Right forelimb (tissue), 1 donor: ENCODE measurements around the gene RANBP9.
A peak's percentile ranks its signal among the peaks of the same experiment; 100 is the strongest.

Source experiments
- DNase-seq: peaks from one replicate; pipeline ENCODE4 v3.0.0-alpha.2; 2018

RANBP9 gene

GRCh38 chr6:13710552-13711323, 897 bp downstream of the RANBP9 start:
- DNase-seq: peak; percentile 67

- no peak for DNase-seq
These were observed 1.7 kb downstream of the RANBP9 start for GRCh38 chr6:13709689-13710551.

- DNase-seq: no peak
These were observed 2.9 kb downstream of the RANBP9 start for GRCh38 chr6:13708736-13709135.

GRCh38 chr6:13703496-13703895, 8.1 kb downstream of the RANBP9 start:
- no peak for DNase-seq

- no peak for DNase-seq
These were observed 8.8 kb downstream of the RANBP9 start for GRCh38 chr6:13702809-13703302.

- no peak for DNase-seq
These were observed 11.4 kb downstream of the RANBP9 start for GRCh38 chr6:13700232-13700631.

GRCh38 chr6:13698715-13699114, 12.9 kb downstream of the RANBP9 start:
- DNase-seq: no peak

GRCh38 chr6:13697857-13698256, 13.8 kb downstream of the RANBP9 start:
- no peak for DNase-seq

GRCh38 chr6:13696226-13696625, 15.4 kb downstream of the RANBP9 start:
- no peak for DNase-seq

GRCh38 chr6:13695252-13695651, 16.4 kb downstream of the RANBP9 start:
- DNase-seq: no peak

GRCh38 chr6:13694562-13694961, 17.1 kb downstream of the RANBP9 start:
- DNase-seq: no peak

- no peak for DNase-seq
These were observed 22.0 kb downstream of the RANBP9 start for GRCh38 chr6:13689511-13690256.

- DNase-seq: no peak
These were observed 22.9 kb downstream of the RANBP9 start for GRCh38 chr6:13688692-13689196.

- no peak for DNase-seq
These were observed 23.7 kb downstream of the RANBP9 start for GRCh38 chr6:13687917-13688351.

- DNase-seq: no peak
These were observed 26.8 kb downstream of the RANBP9 start for GRCh38 chr6:13684855-13685254.

GRCh38 chr6:13683038-13683437, 28.6 kb downstream of the RANBP9 start:
- DNase-seq: no peak

- no peak for DNase-seq
These were observed 29.3 kb downstream of the RANBP9 start for GRCh38 chr6:13682346-13682745.

- no peak for DNase-seq
These were observed 30.2 kb downstream of the RANBP9 start for GRCh38 chr6:13681305-13682061.

- no peak for DNase-seq
These were observed 31.1 kb downstream of the RANBP9 start for GRCh38 chr6:13680448-13680968.

- DNase-seq: no peak
These were observed 31.6 kb downstream of the RANBP9 start for GRCh38 chr6:13679996-13680395.

GRCh38 chr6:13678255-13678983, 33.2 kb downstream of the RANBP9 start:
- DNase-seq: no peak
